Body of pancreas (tissue), 4 donors: Measurements from ENCODE around the gene EPHB1.

Experiments used
- POLR2A ChIP-seq, 3 donors: fragments of 450-650 bp; IDR thresholded peaks; one replicate each; pipeline ENCODE4 v1.6.1; 2016; ENCODE audit warnings: antibody characterized with exemption in 3 of 3, mild to moderate bottlenecking in 2 of 3
- TF ChIP-seq, protein P1 (sequence below), 7 experiments: fragments of 450-650 bp in 4 of 7; fragments of 200-600 bp in 3 of 7; sonication (generic) in 3 of 7; IDR thresholded peaks; one replicate each; pipeline ENCODE4 v1.5.1; 2016 to 2019; ENCODE audit warnings: antibody characterized with exemption in 7 of 7

GRCh38 chr3:134874737-134875413 lies 79.8 kb downstream of the EPHB1 start:
- TF ChIP-seq, protein P1, sequence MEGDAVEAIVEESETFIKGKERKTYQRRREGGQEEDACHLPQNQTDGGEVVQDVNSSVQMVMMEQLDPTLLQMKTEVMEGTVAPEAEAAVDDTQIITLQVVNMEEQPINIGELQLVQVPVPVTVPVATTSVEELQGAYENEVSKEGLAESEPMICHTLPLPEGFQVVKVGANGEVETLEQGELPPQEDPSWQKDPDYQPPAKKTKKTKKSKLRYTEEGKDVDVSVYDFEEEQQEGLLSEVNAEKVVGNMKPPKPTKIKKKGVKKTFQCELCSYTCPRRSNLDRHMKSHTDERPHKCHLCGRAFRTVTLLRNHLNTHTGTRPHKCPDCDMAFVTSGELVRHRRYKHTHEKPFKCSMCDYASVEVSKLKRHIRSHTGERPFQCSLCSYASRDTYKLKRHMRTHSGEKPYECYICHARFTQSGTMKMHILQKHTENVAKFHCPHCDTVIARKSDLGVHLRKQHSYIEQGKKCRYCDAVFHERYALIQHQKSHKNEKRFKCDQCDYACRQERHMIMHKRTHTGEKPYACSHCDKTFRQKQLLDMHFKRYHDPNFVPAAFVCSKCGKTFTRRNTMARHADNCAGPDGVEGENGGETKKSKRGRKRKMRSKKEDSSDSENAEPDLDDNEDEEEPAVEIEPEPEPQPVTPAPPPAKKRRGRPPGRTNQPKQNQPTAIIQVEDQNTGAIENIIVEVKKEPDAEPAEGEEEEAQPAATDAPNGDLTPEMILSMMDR (IDR thresholded peaks at IDR 0.05) = no peak
- no peak for TF ChIP-seq POLR2A (IDR thresholded peaks at IDR 0.05)
